Neural progenitor cell (in vitro differentiated cells): ENCODE measurements around the gene BEAN1. TPM values are rescaled to one million over a fixed set of nuclear protein-coding genes. Genes with fewer than 3 reads are reported as not detected.

Experiments
- DNase-seq: peaks from one replicate; pipeline ENCODE4 v3.0.0-alpha.2; 2016; ENCODE audit warnings: low spot score
- H2AFZ ChIP-seq: fragments of 200-600 bp; sonication (generic); replicated peaks from 2 replicates; pipeline ENCODE4 v1.6.1; 2016; ENCODE audit warnings: antibody characterized with exemption
- H3F3A ChIP-seq: fragments of 200-600 bp; sonication (generic); 2 replicates; pipeline ENCODE4 v1.6.1; 2016; ENCODE audit warnings: antibody characterized with exemption, low read depth
- H3K27ac ChIP-seq: fragments of 200-600 bp; sonication (generic); 2 replicates; pipeline ENCODE4 v1.5.1; 2016; ENCODE audit warnings: mild to moderate bottlenecking
- H3K27me3 ChIP-seq: fragments of 200-600 bp; sonication (generic); 2 replicates; pipeline ENCODE4 v1.6.1; 2016; ENCODE audit warnings: mild to moderate bottlenecking, moderate library complexity
- H3K36me3 ChIP-seq: fragments of 200-600 bp; sonication (generic); 2 replicates; pipeline ENCODE4 v1.5.1; 2016
- H3K4me1 ChIP-seq: fragments of 200-600 bp; sonication (generic); 2 replicates; pipeline ENCODE4 v1.6.1; 2016; ENCODE audit warnings: mixed run types
- H3K4me2 ChIP-seq: fragments of 200-600 bp; sonication (generic); 2 replicates; pipeline ENCODE4 v1.6.1; 2016
- H3K4me3 ChIP-seq: fragments of 200-600 bp; sonication (generic); 2 replicates; pipeline ENCODE4 v1.5.1; 2016
- H3K79me2 ChIP-seq: fragments of 200-600 bp; sonication (generic); 2 replicates; pipeline ENCODE4 v1.6.1; 2016; ENCODE audit warnings: low read depth
- H3K9ac ChIP-seq: fragments of 200-600 bp; sonication (generic); 2 replicates; pipeline ENCODE4 v1.6.1; 2016
- H3K9me3 ChIP-seq: fragments of 200-600 bp; sonication (generic); 2 replicates; pipeline ENCODE4 v1.5.1; 2016; ENCODE audit warnings: low read depth
- H4K20me1 ChIP-seq: fragments of 200-600 bp; sonication (generic); 2 replicates; pipeline ENCODE4 v1.6.1; 2016; ENCODE audit warnings: low read depth
- H3K27ac Mint-ChIP-seq: 3 replicates; pipeline ENCODE4 v1.8.0; 2021; ENCODE audit warnings: mixed read lengths
- H3K27me3 Mint-ChIP-seq: 2 replicates; pipeline ENCODE4 v1.8.0; 2022; ENCODE audit warnings: low read depth, mild to moderate bottlenecking, inconsistent platforms, moderate library complexity, mixed read lengths; ENCODE audit not compliant: insufficient read depth
- H3K36me3 Mint-ChIP-seq: 3 replicates; pipeline ENCODE4 v1.8.0; 2021; ENCODE audit warnings: mixed read lengths
- H3K4me1 Mint-ChIP-seq: 3 replicates; pipeline ENCODE4 v1.8.0; 2021; ENCODE audit warnings: mixed read lengths
- H3K4me3 Mint-ChIP-seq: 3 replicates; pipeline ENCODE4 v1.8.0; 2021; ENCODE audit warnings: mild to moderate bottlenecking, moderate library complexity, mixed read lengths
- H3K9me3 Mint-ChIP-seq: 3 replicates; pipeline ENCODE4 v1.8.0; 2020; ENCODE audit warnings: mixed read lengths
- CTCF ChIP-seq: fragments of 200-600 bp; sonication (generic); IDR thresholded peaks from 2 replicates; pipeline ENCODE4 v1.5.1; 2017; ENCODE audit warnings: antibody characterized with exemption, mild to moderate bottlenecking
- EZH2 ChIP-seq: fragments of 200-600 bp; sonication (generic); IDR thresholded peaks from 2 replicates; pipeline ENCODE4 v1.6.1; 2017; ENCODE audit warnings: antibody characterized with exemption, mild to moderate bottlenecking, moderate library complexity
- EZH2phosphoT487 ChIP-seq: fragments of 200-600 bp; sonication (generic); IDR thresholded peaks from 2 replicates; pipeline ENCODE4 v1.6.1; 2017; ENCODE audit warnings: antibody characterized with exemption
- total RNA-seq: library from RNA; depleted of rRNA; stranded (reverse); fragments of >200 nt; gene quantifications from 2 replicates; pipeline ENCODE4 v1.2.3, GENCODE V29; 2015; ENCODE audit warnings: low replicate concordance

BEAN1 gene
- total RNA-seq, 1 donor from 2014 or later: 0.32 TPM

DNA sequence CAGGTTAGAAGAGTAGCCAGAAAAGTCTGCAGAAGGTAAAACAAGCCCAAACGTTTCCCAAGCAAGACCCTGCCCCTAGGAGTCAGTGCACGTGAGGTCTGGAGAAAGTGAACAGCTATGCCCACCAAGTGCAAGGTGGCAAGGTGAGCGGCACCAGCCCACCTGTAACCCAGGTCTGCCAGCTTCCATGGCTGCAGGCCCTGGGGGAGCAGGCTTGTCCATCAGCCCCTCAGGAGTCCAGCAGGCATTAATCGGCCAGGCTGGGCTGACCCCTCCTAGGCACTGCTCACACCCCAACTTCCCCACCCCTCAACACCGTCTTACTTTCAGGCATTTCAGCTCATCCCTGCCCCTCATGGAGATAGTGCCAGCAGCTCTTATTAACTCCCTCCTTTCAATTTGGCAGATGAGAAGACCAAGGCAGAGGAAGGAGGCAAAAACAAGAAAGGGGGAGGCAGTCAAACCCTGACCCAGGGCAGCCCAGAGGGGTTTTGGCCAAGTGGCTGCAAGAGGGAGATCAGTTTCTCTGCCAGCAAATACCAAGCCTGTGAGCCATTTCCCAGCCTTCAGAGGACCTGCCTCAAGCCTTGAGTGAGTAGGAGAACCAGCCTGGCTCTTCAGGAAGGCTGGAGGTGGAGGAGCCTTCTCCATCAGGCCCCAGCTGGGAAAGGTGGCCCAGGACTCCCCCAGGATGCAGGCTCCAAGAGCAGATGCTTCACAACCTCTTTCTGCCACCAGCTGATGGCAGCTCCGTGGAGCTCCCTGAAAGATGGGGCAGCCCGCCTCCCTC lies 14.7 kb downstream of the BEAN1 start:
- no peaks in the 10 kb centered on the region for H3K79me2 ChIP-seq

GRCh38 chr16:66442502-66443268 lies 15.6 kb downstream of the BEAN1 start:
- H3K36me3 Mint-ChIP-seq: no peaks in the 10 kb centered on the region
- Histone ChIP-seq H3K79me2 (no peaks in the 10 kb centered on the region), H3K27ac (no peak overlapping the region), H3K4me2 (no peak overlapping the region), H3K27me3 (no peaks in the 10 kb centered on the region), H3K4me1 (peaks cover 9% of the 10 kb centered on the region), H3K36me3 (no peaks in the 10 kb centered on the region), H3F3A (no peaks in the 10 kb centered on the region), H3K9ac (no peak overlapping the region), H3K4me3 (no peak overlapping the region), H2AFZ (no peak overlapping the region), H4K20me1 (no peaks in the 10 kb centered on the region), H3K9me3 (no peaks in the 10 kb centered on the region)
- H3K27me3 Mint-ChIP-seq: peaks cover 10% of the 10 kb centered on the region
- TF ChIP-seq CTCF: no peak
- no peak for TF ChIP-seq EZH2
- no peak for TF ChIP-seq EZH2phosphoT487
- H3K4me3 Mint-ChIP-seq: no peak overlapping the region
- no peak overlapping the region for H3K27ac Mint-ChIP-seq
- H3K9me3 Mint-ChIP-seq: no peaks in the 10 kb centered on the region
- no peak for DNase-seq
- peaks cover 8% of the 10 kb centered on the region for H3K4me1 Mint-ChIP-seq

More for the DNA sequence above, 14.7 kb downstream of the BEAN1 start:
- Histone ChIP-seq H3K4me2 (no peak overlapping the region), H3K27me3 (no peaks in the 10 kb centered on the region), H2AFZ (no peak overlapping the region), H3K36me3 (no peaks in the 10 kb centered on the region), H3K4me1 (peaks cover 9% of the 10 kb centered on the region), H3K9me3 (no peaks in the 10 kb centered on the region), H4K20me1 (no peaks in the 10 kb centered on the region), H3K4me3 (no peak overlapping the region), H3F3A (no peaks in the 10 kb centered on the region), H3K9ac (no peak overlapping the region), H3K27ac (no peak overlapping the region)
- Mint-ChIP-seq H3K27me3 (peaks cover 10% of the 10 kb centered on the region), H3K36me3 (no peaks in the 10 kb centered on the region), H3K27ac (no peak overlapping the region), H3K4me3 (no peak overlapping the region), H3K4me1 (peaks cover 8% of the 10 kb centered on the region), H3K9me3 (no peaks in the 10 kb centered on the region)
- TF ChIP-seq EZH2phosphoT487 (no peak), EZH2 (no peak), CTCF (no peak)
- no peak for DNase-seq

- Mint-ChIP-seq H3K27me3 (peaks cover 10% of the 10 kb centered on the region), H3K27ac (no peak overlapping the region), H3K4me1 (peaks cover 8% of the 10 kb centered on the region), H3K9me3 (no peaks in the 10 kb centered on the region), H3K4me3 (no peak overlapping the region), H3K36me3 (no peaks in the 10 kb centered on the region)
- Histone ChIP-seq H3K4me2 (no peak overlapping the region), H4K20me1 (no peaks in the 10 kb centered on the region), H3K4me1 (peaks cover 9% of the 10 kb centered on the region), H3K9me3 (no peaks in the 10 kb centered on the region), H3K27ac (no peak overlapping the region), H3K9ac (no peak overlapping the region), H3K27me3 (no peaks in the 10 kb centered on the region), H3F3A (no peaks in the 10 kb centered on the region), H3K4me3 (no peak overlapping the region), H2AFZ (no peak overlapping the region), H3K79me2 (no peaks in the 10 kb centered on the region), H3K36me3 (no peaks in the 10 kb centered on the region)
- TF ChIP-seq EZH2phosphoT487: no peak
- TF ChIP-seq EZH2: no peak
- no peak for TF ChIP-seq CTCF
- no peak for DNase-seq
Observed at GRCh38 chr16:66443269-66443652, 16.2 kb downstream of the BEAN1 start.
